ENCODE data around the gene RPTOR. TPM values are rescaled to one million over a fixed set of nuclear protein-coding genes. Genes with fewer than 3 reads are reported as not detected.

RPTOR gene
- total and polyA plus RNA-seq, 2 experiments from 2014 or later, result 6.6 to 16.1 TPM

GRCh38 chr17:80986816-80987475 is 442.3 kb downstream of the RPTOR start:
- Histone ChIP-seq H2AFZ (no peak overlapping the region), H3K9me3 (ENCODE audit: low read depth) (no peaks in the 10 kb centered on the region), H3K27ac (no peak overlapping the region), H3F3A (ENCODE audit: insufficient read depth) (peaks cover 6% of the 10 kb centered on the region; the same call in 1 of the 2 replicates), H3K4me3 (no peak overlapping the region), H3K4me1 (ENCODE audit: insufficient read depth) (peaks cover 23% of the 10 kb centered on the region), H3K9ac (no peak overlapping the region), H3K27me3 (replicated peaks; ENCODE audit: insufficient read depth) (no peaks in the 10 kb centered on the region), H3K36me3 (ENCODE audit: low read depth) (no peaks in the 10 kb centered on the region), H3K4me2 (ENCODE audit: unreplicated experiment) (no peak overlapping the region), H3K9me2 (ENCODE audit: insufficient read depth) (no peaks in the 10 kb centered on the region), H3K79me2 (ENCODE audit: insufficient read depth) (0 out of 2 replicates have a peak, but pooled peaks cover 3% of the 10 kb centered on the region), H4K20me1 (ENCODE audit: insufficient read depth) (no peaks in the 10 kb centered on the region)
- WGBS, 2 experiments (ENCODE audit: low coverage in 1 of 2, low lambda C conversion rate in 2 of 2, missing lambda C conversion rate in 2 of 2), result 73 to 74% methylated on average over 18 of the region's 18 CpGs
- no peak for DNase-seq
- in situ Hi-C loops (cut with MboI), result no loop called here
- no peak for TF ChIP-seq EZH2phosphoT487 (IDR thresholded peaks at IDR 0.05; ENCODE audit: insufficient read depth, low read depth)
- TF ChIP-seq EZH2 (IDR thresholded peaks at IDR 0.05; ENCODE audit: insufficient read depth, poor library complexity, severe bottlenecking), result no peak

- H3K36me3 ChIP-seq (ENCODE audit: low read depth), result no peaks in the 10 kb centered on the region
- H3K27ac ChIP-seq, result no peak overlapping the region
- peaks cover 6% of the 10 kb centered on the region; the same call in 1 of the 2 replicates for H3F3A ChIP-seq (ENCODE audit: insufficient read depth)
- peaks cover 27% of the 10 kb centered on the region for H3K4me1 ChIP-seq (ENCODE audit: insufficient read depth)
- no peaks in the 10 kb centered on the region for H3K9me2 ChIP-seq (ENCODE audit: insufficient read depth)
- H3K9ac ChIP-seq, result no peak overlapping the region
- TF ChIP-seq EZH2 (IDR thresholded peaks at IDR 0.05; ENCODE audit: insufficient read depth, poor library complexity, severe bottlenecking), result no peak
- no peak for TF ChIP-seq EZH2phosphoT487 (IDR thresholded peaks at IDR 0.05; ENCODE audit: insufficient read depth, low read depth)
- no peak overlapping the region for H3K4me3 ChIP-seq
- DNase-seq, result no peak
- in situ Hi-C loops (cut with MboI), result no loop called here
- no peak overlapping the region for H2AFZ ChIP-seq
- H3K4me2 ChIP-seq (ENCODE audit: unreplicated experiment), result no peak overlapping the region
- H3K79me2 ChIP-seq (ENCODE audit: insufficient read depth), result peaks cover 11% of the 10 kb centered on the region
- 65 to 66% methylated on average over 15 to 16 of the region's 16 CpGs for WGBS, 2 experiments (ENCODE audit: low coverage in 1 of 2, low lambda C conversion rate in 2 of 2, missing lambda C conversion rate in 2 of 2)
- H3K9me3 ChIP-seq (ENCODE audit: low read depth), result no peaks in the 10 kb centered on the region
- no peaks in the 10 kb centered on the region for H3K27me3 ChIP-seq (replicated peaks; ENCODE audit: insufficient read depth)
- no peaks in the 10 kb centered on the region for H4K20me1 ChIP-seq (ENCODE audit: insufficient read depth)
Observed at GRCh38 chr17:80987941-80988461, 443.4 kb downstream of the RPTOR start.

GRCh38 chr17:80989586-80989913 is 444.9 kb downstream of the RPTOR start:
- no peak for TF ChIP-seq EZH2 (IDR thresholded peaks at IDR 0.05; ENCODE audit: insufficient read depth, poor library complexity, severe bottlenecking)
- no peak for TF ChIP-seq EZH2phosphoT487 (IDR thresholded peaks at IDR 0.05; ENCODE audit: insufficient read depth, low read depth)
- Histone ChIP-seq H3K36me3 (ENCODE audit: low read depth) (no peaks in the 10 kb centered on the region), H3K4me2 (ENCODE audit: unreplicated experiment) (no peak overlapping the region), H3K9me2 (ENCODE audit: insufficient read depth) (no peaks in the 10 kb centered on the region), H3K79me2 (ENCODE audit: insufficient read depth) (peaks cover 14% of the 10 kb centered on the region), H3K27ac (no peak overlapping the region), H3F3A (ENCODE audit: insufficient read depth) (peaks cover under 1% of the 10 kb centered on the region; the same call in 1 of the 2 replicates), H3K27me3 (replicated peaks; ENCODE audit: insufficient read depth) (no peaks in the 10 kb centered on the region), H3K4me1 (ENCODE audit: insufficient read depth) (peaks cover 19% of the 10 kb centered on the region), H3K9me3 (ENCODE audit: low read depth) (no peaks in the 10 kb centered on the region), H2AFZ (peak overlapping the region; percentile 70; the same call in 1 of the 2 replicates), H3K9ac (no peak overlapping the region), H4K20me1 (ENCODE audit: insufficient read depth) (no peaks in the 10 kb centered on the region), H3K4me3 (no peak overlapping the region)
- DNase-seq, result no peak
- in situ Hi-C loops (cut with MboI), result no loop called here
- 59 to 61% methylated on average over 11 of the region's 11 CpGs for WGBS, 2 experiments (ENCODE audit: low coverage in 1 of 2, low lambda C conversion rate in 2 of 2, missing lambda C conversion rate in 2 of 2)

- H3K4me3 ChIP-seq, result peak overlapping the region; percentile 88
- H3K4me2 ChIP-seq (ENCODE audit: unreplicated experiment), result peak overlapping the region; percentile 78
- H3K27me3 ChIP-seq (replicated peaks; ENCODE audit: insufficient read depth), result no peaks in the 10 kb centered on the region
- H4K20me1 ChIP-seq (ENCODE audit: insufficient read depth), result no peaks in the 10 kb centered on the region
- H3K9me3 ChIP-seq (ENCODE audit: low read depth), result no peaks in the 10 kb centered on the region
- no peak overlapping the region for H3K27ac ChIP-seq
- H3K9me2 ChIP-seq (ENCODE audit: insufficient read depth), result no peaks in the 10 kb centered on the region
- no peaks in the 10 kb centered on the region for H3F3A ChIP-seq (ENCODE audit: insufficient read depth)
- H3K4me1 ChIP-seq (ENCODE audit: insufficient read depth), result 0 out of 2 replicates have a peak, but pooled peaks cover 14% of the 10 kb centered on the region
- peaks cover 14% of the 10 kb centered on the region for H3K79me2 ChIP-seq (ENCODE audit: insufficient read depth)
- peak overlapping the region; percentile 92 for H2AFZ ChIP-seq
- no peak for DNase-seq
- peak overlapping the region; percentile 85 for H3K9ac ChIP-seq
- H3K36me3 ChIP-seq (ENCODE audit: low read depth), result no peaks in the 10 kb centered on the region
- 30 to 37% methylated on average over 16 to 22 of the region's 22 CpGs for WGBS, 2 experiments (ENCODE audit: low coverage in 1 of 2, low lambda C conversion rate in 2 of 2, missing lambda C conversion rate in 2 of 2)
- TF ChIP-seq EZH2phosphoT487 (IDR thresholded peaks at IDR 0.05; ENCODE audit: insufficient read depth, low read depth) (no peak), EZH2 (IDR thresholded peaks at IDR 0.05; ENCODE audit: insufficient read depth, poor library complexity, severe bottlenecking) (no peak)
- in situ Hi-C loops (cut with MboI), result no loop called here
Observed at GRCh38 chr17:80990921-80991644, 446.4 kb downstream of the RPTOR start.
